EL (cell line): Measurements from ENCODE around the gene SNRNP70.
"Not testable (repeated sequence)": the region's sequence is repeated elsewhere in the genome, so short reads cannot be mapped to it uniquely, and the experiment has no call there.

Experiments
- DNase-seq: peaks from one replicate; pipeline ENCODE4 v3.0.0-alpha.2; 2016

The SNRNP70 gene

GRCh38 chr19:49085020-49085867 lies at the start of gene SNRNP70:
Gene SNRNP70 (plus strand): TSS chr19:49085451. CDS start chr19:49086415, 964 bp downstream.
- peak; percentile 99 for DNase-seq

GRCh38 chr19:49036815-49037214 lies 48.4 kb upstream of the SNRNP70 start, which contains the start of gene CGB1:
Gene CGB1 (minus strand): TSS chr19:49036895. CDS start chr19:49036711, 184 bp downstream.
- DNase-seq: not testable (repeated sequence)

- not testable (repeated sequence) for DNase-seq
Observed at GRCh38 chr19:49038111-49038510, 47.1 kb upstream of the SNRNP70 start.

GRCh38 chr19:49038557-49039276 lies 46.5 kb upstream of the SNRNP70 start:
- peak; percentile 89 for DNase-seq

- DNase-seq: not testable (repeated sequence)
Observed at GRCh38 chr19:49039736-49040135, 45.5 kb upstream of the SNRNP70 start.

- peak; percentile 59 for DNase-seq
Observed at GRCh38 chr19:49042177-49042576, 43.1 kb upstream of the SNRNP70 start.

GRCh38 chr19:49042666-49043065 lies 42.6 kb upstream of the SNRNP70 start:
- DNase-seq: not testable (repeated sequence)

- not testable (repeated sequence) for DNase-seq
Observed at GRCh38 chr19:49043548-49043947, 41.7 kb upstream of the SNRNP70 start, which contains the start of gene CGB5. Gene CGB5 (plus strand): TSS chr19:49043848. CDS start chr19:49044210, 362 bp downstream.

- DNase-seq: not testable (repeated sequence)
Observed at GRCh38 chr19:49049011-49049410, 36.2 kb upstream of the SNRNP70 start, which contains the start of gene CGB8. Gene CGB8 (minus strand): TSS chr19:49049111. CDS start chr19:49048739, 372 bp downstream.

GRCh38 chr19:49049834-49050233 lies 35.4 kb upstream of the SNRNP70 start:
- DNase-seq: not testable (repeated sequence)

GRCh38 chr19:49050376-49051033 lies 34.7 kb upstream of the SNRNP70 start:
- peak; percentile 76 for DNase-seq

GRCh38 chr19:49056101-49056901 lies 28.9 kb upstream of the SNRNP70 start:
- peak; percentile 74 for DNase-seq

GRCh38 chr19:49056902-49057596 lies 28.2 kb upstream of the SNRNP70 start:
- not testable (repeated sequence) for DNase-seq

- DNase-seq: peak; percentile 84
Observed at GRCh38 chr19:49057636-49058234, 27.5 kb upstream of the SNRNP70 start, which contains the start of gene CGB7. Gene CGB7 (minus strand): TSS chr19:49057749. CDS start chr19:49055375, 2,374 bp downstream.

GRCh38 chr19:49058562-49058961 lies 26.7 kb upstream of the SNRNP70 start:
- DNase-seq: peak; percentile 43

GRCh38 chr19:49059053-49059452 lies 26.2 kb upstream of the SNRNP70 start:
- no peak for DNase-seq

- DNase-seq: no peak
Observed at GRCh38 chr19:49061000-49061399, 24.3 kb upstream of the SNRNP70 start.

- DNase-seq: no peak
Observed at GRCh38 chr19:49061445-49061844, 23.8 kb upstream of the SNRNP70 start.

- no peak for DNase-seq
Observed at GRCh38 chr19:49064029-49064629, 21.1 kb upstream of the SNRNP70 start.
